C4-2B (cell line): Measurements from ENCODE around the gene SURF4.

Source experiments
- ZFX ChIP-seq: fragments of 450-650 bp; IDR thresholded peaks from 2 replicates; pipeline ENCODE4 v1.6.1; 2017
- TF ChIP-seq, protein P1 (sequence below): fragments of 450-650 bp; conservative IDR thresholded peaks from 2 replicates; pipeline ENCODE4 v1.5.1; 2017; ENCODE audit warnings: mild to moderate bottlenecking

DNA sequence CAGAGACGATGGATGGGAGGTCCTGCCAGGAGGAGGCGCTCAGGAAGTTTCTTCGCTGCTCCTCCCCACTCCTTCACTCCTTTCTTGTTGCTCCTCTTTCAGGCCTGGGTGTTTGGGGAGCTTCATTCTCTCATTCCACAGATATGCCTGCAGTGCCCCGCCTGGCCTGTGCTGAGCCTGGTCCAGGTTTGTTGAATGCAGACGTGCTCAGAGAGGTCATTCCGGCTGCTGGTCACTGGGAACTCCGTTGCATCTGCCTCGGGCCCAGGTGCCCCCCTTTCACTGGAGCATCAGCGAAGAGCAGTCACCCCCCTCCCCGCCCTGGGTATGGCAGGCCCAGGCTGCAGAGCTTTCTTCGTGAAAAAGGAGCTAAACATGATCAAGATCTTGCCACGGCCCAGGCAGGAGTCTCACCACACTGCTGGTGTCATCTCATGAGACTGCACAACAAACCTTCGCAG lies 55.4 kb downstream of the SURF4 start:
- TF ChIP-seq, protein P1, sequence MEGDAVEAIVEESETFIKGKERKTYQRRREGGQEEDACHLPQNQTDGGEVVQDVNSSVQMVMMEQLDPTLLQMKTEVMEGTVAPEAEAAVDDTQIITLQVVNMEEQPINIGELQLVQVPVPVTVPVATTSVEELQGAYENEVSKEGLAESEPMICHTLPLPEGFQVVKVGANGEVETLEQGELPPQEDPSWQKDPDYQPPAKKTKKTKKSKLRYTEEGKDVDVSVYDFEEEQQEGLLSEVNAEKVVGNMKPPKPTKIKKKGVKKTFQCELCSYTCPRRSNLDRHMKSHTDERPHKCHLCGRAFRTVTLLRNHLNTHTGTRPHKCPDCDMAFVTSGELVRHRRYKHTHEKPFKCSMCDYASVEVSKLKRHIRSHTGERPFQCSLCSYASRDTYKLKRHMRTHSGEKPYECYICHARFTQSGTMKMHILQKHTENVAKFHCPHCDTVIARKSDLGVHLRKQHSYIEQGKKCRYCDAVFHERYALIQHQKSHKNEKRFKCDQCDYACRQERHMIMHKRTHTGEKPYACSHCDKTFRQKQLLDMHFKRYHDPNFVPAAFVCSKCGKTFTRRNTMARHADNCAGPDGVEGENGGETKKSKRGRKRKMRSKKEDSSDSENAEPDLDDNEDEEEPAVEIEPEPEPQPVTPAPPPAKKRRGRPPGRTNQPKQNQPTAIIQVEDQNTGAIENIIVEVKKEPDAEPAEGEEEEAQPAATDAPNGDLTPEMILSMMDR = no peak; the same call in 1 of the 2 replicates
- no peak for TF ChIP-seq ZFX
